Measurements from ENCODE around the gene OR52A1.

GRCh38 chr11:5196731-5197130, 42.2 kb upstream of the OR52A1 start:
- TF ChIP-seq CTCF (tag by site-specific recombination; IDR thresholded peaks at IDR 0.05): no peak
- TF ChIP-seq REPIN1 (tag by site-specific recombination; IDR thresholded peaks at IDR 0.05; ENCODE audit: low read depth): no peak
- TF ChIP-seq ATF2 (tag by site-specific recombination; IDR thresholded peaks at IDR 0.05; ENCODE audit: low read depth): no peak
- TF ChIP-seq ZNF10 (tag by site-specific recombination; IDR thresholded peaks at IDR 0.05): no peak
- TF ChIP-seq ZFP37 (tag by site-specific recombination; IDR thresholded peaks at IDR 0.05): no peak
- TF ChIP-seq ZNF184 (tag by site-specific recombination; IDR thresholded peaks at IDR 0.05): no peak
- TF ChIP-seq YY1 (tag by site-specific recombination; IDR thresholded peaks at IDR 0.05): no peak
- TF ChIP-seq ZNF169 (tag by site-specific recombination; IDR thresholded peaks at IDR 0.05): no peak
- TF ChIP-seq ZNF416 (tag by site-specific recombination; IDR thresholded peaks at IDR 0.05): no peak
- no peak for TF ChIP-seq SP2 (tag by site-specific recombination; IDR thresholded peaks at IDR 0.05)
- no peak for TF ChIP-seq ZBTB11 (tag by site-specific recombination; conservative IDR thresholded peaks at IDR 0.05; ENCODE audit: low read depth)
- TF ChIP-seq ZNF239 (tag by site-specific recombination; IDR thresholded peaks at IDR 0.05): no peak
- no peak for TF ChIP-seq ZBTB21 (tag by site-specific recombination; IDR thresholded peaks at IDR 0.05)
